Stimulated activated naive CD8-positive, alpha-beta T cell treated with anti-CD3 and anti-CD28 coated beads, Interleukin-15, amount 100 ng/mL, for 72 hours (primary cell): ENCODE results near the gene SNCA.

Source experiments
- ATAC-seq: fragments of 150-1000 bp; cut with Tn5 transposase; 2 replicates; pipeline ENCODE4 v1.10.0; 2021; ENCODE audit warnings: mild to moderate bottlenecking, moderate library complexity
- DNase-seq, 2 donors: peaks; one replicate each; pipeline ENCODE4 v3.0.0; 2021 to 2022
- H3K27ac Mint-ChIP-seq, 2 donors: one replicate each; pipeline ENCODE4 v1.8.0; 2022; ENCODE audit warnings: mild to moderate bottlenecking in 2 of 2, mixed read lengths in 2 of 2, moderate library complexity in 2 of 2
- H3K27me3 Mint-ChIP-seq: one replicate; pipeline ENCODE4 v1.8.0; 2022; ENCODE audit warnings: mixed read lengths
- H3K4me1 Mint-ChIP-seq: one replicate; pipeline ENCODE4 v1.8.0; 2022; ENCODE audit warnings: mild to moderate bottlenecking, mixed read lengths
- H3K4me3 Mint-ChIP-seq, 2 donors: one replicate each; pipeline ENCODE4 v1.8.0; 2022; ENCODE audit warnings: mild to moderate bottlenecking in 2 of 2, mixed read lengths in 2 of 2, moderate library complexity in 1 of 2
- H3K9me3 Mint-ChIP-seq, 2 donors: one replicate each; pipeline ENCODE4 v1.8.0; 2022; ENCODE audit warnings: mixed read lengths in 2 of 2

The SNCA gene

DNA sequence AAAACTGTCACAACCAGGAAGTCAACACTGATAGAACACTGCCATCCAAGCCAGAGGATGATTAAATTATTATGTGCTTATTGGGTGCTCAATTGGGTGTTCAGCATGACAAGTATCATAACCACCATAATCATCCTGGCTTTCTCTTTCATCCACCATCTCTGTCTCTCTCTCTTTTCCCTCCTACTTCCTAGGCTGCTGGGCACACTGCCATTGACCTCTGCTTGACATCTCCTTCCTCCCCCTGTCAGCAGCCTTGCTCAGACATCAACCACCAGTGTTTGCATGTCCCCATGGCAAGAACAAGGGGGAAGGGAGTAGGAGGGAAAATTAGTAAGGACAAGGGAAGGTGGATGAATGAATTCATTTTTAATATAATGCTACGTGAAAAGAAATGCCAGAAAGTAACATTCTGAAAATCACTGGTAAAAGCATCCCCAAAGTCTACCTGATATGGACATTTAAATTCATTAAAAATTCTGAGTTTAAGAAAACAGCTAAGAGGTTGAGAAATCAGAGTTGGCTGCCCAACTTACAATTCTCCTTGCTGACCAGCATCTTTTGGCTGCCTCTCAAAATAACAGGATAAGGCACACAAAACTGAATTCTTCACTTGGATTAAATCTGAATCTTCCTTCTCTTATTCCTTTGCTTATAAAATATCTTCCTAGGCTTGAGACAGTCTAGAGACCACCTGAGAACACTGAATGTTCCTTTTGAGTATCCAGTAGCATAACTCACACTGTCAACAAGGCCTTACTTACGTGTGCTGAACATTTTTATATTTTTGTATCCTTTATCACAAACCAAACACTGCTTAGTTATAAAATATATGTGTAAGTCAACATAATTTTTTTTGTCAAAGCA, 48.5 kb downstream of the SNCA start:
- no peak overlapping the region for H3K4me3 Mint-ChIP-seq
- H3K9me3 Mint-ChIP-seq: no peaks in the 10 kb centered on the region
- no peak for DNase-seq

DNA sequence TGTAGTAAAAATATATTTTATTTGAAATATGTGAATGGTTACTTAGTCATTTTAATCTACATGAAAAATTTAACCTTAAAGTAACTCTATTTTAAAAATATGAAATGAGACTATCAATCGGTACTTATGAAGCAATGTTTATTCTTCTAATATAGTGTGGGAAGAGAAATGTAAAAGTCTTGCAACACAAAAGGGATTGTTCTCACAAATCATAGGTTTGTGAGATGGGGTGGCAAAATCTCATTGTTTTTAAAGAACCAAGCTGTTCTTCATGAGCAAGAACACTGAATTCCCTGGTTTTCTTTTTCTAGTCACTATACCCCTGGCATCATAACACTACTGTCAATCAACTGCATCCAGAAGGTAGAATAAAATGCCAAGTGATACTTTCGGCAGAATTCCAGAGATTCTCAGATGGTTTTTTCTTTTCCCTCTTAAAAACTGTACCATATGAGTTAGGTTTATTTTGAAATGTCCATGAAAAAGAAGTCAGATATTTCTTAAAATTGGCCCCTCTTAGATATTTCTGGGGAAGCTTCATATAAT, 52.2 kb downstream of the SNCA start:
- H3K27me3 Mint-ChIP-seq: no peaks in the 10 kb centered on the region
- no peak for ATAC-seq

More for the DNA sequence above, 48.5 kb downstream of the SNCA start:
- Mint-ChIP-seq H3K27me3 (no peaks in the 10 kb centered on the region), H3K4me1 (no peaks in the 10 kb centered on the region), H3K27ac (no peak overlapping the region)
- no peak for ATAC-seq

DNA sequence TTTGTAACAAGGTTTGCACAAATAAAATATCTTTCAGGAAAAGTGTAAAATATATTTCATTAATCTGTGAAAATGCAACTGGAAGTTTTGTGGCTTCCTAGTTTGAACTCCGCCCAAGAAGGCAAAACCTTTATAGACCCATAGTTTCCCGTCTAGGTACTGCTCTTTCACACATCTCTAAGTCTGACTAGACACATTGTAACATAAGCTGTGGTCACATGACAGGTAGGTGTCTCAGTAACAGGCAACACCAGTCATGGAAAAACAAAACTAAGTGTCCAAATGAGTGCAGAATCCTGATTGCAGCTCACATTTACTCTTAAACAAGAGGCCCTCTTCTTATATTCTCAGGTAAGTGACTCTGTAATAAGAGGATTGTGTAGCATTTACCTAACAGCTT, 55.6 kb downstream of the SNCA start:
- Mint-ChIP-seq H3K27ac (no peak overlapping the region), H3K4me1 (no peaks in the 10 kb centered on the region)
- ATAC-seq: no peak

More for the DNA sequence above, 52.2 kb downstream of the SNCA start:
- no peak for DNase-seq
- Mint-ChIP-seq H3K4me3 (no peak overlapping the region), H3K4me1 (no peaks in the 10 kb centered on the region), H3K27ac (no peak overlapping the region), H3K9me3 (peaks cover 0 to 5% of the 10 kb centered on the region in 2 donors)

DNA sequence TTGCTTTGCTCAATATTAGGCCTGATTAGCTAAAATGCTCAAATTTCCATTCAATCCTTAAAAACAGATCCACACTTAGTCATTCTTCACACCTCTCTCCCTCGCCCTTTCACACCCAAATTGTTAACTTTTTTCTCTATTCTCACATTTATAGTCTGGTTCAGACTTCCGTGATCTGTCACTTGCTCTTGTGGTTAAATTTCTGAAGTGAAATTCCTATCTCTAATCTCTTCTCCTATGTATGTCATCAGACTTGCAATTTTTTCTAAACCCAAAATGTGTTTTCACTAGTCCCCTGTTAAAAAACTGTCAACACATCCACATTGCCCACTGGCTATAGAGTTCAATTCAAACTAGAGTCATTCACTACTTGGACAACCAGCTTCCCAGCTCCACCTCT, 63.2 kb downstream of the SNCA start:
- no peaks in the 10 kb centered on the region for H3K27me3 Mint-ChIP-seq
- no peak overlapping the region for H3K27ac Mint-ChIP-seq
- H3K4me3 Mint-ChIP-seq: no peak overlapping the region
- H3K9me3 Mint-ChIP-seq: peaks cover 12 to 18% of the 10 kb centered on the region in 2 donors
- DNase-seq (no peak), ATAC-seq (no peak)
- H3K4me1 Mint-ChIP-seq: no peaks in the 10 kb centered on the region

More for the DNA sequence above, 55.6 kb downstream of the SNCA start:
- DNase-seq: no peak
- Mint-ChIP-seq H3K4me3 (no peak overlapping the region), H3K9me3 (peaks cover 12 to 27% of the 10 kb centered on the region in 2 donors), H3K27me3 (no peaks in the 10 kb centered on the region)

DNA sequence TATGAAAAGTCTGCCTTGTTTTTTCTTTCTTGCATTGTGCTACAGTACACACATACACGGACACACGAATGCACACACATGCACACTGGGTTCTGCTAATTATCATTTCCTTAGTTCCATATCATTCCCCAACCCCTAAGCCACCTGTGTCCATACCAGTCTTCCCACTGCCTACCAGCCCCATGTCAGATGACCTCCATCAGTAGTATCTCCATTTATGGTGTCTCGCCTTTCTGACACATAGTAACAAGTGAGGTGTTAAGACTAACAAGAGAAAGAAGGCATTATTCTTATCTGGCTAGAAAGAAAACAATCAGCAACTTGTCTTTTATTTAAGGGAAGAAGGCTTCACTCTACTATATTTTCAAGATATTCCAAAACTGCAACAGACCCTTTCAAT, 67.1 kb downstream of the SNCA start:
- DNase-seq (no peak), ATAC-seq (no peak)
- no peak overlapping the region for H3K4me3 Mint-ChIP-seq
- H3K9me3 Mint-ChIP-seq: no peaks in the 10 kb centered on the region
- H3K4me1 Mint-ChIP-seq: no peaks in the 10 kb centered on the region
- H3K27me3 Mint-ChIP-seq: no peaks in the 10 kb centered on the region
- H3K27ac Mint-ChIP-seq: no peak overlapping the region

DNA sequence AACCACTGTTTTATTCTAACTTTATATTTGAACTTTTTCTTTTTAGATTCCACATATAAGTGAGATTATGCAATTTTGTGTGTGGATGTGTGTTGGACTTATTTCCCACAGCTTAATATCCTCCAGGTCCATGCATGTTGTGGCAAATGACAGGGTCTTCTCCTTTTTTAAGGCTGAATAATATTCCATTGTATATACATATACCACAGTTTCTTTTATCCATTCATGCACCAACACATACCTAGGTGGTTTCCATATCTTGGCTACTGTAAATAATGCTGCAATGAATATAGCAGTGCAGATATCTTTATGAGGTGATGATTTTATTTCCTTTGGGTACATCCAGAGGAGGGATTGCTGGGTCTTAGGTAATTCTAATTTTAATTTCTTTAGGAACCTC, 69.0 kb downstream of the SNCA start:
- ATAC-seq: no peak
- no peaks in the 10 kb centered on the region for H3K9me3 Mint-ChIP-seq
- no peak overlapping the region for H3K27ac Mint-ChIP-seq
- H3K4me1 Mint-ChIP-seq: no peaks in the 10 kb centered on the region
- no peaks in the 10 kb centered on the region for H3K27me3 Mint-ChIP-seq
- H3K4me3 Mint-ChIP-seq: no peak overlapping the region
- DNase-seq: no peak

DNA sequence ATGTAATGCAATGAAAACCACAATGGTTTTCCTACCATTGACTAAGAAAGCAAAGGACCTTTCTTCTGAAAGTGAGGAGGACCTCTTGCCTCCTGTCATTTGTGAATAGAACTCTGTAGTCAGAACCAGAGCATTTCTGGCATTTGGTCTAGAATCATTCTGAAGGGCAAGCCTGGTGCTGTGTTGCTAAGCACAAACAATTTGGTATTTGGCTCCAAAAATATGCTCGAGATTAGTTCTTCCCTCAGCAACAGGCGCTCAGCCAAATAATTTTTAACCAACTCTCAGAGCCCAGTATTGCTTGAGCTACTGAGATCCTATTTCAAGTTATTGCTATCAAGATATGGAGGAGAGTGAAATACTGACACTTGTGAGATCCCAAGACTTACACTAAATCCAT, 71.0 kb downstream of the SNCA start:
- DNase-seq (no peak), ATAC-seq (no peak)
- Mint-ChIP-seq H3K9me3 (no peaks in the 10 kb centered on the region), H3K27me3 (peaks cover 8% of the 10 kb centered on the region), H3K4me3 (no peak overlapping the region), H3K27ac (no peak overlapping the region), H3K4me1 (no peaks in the 10 kb centered on the region)

DNA sequence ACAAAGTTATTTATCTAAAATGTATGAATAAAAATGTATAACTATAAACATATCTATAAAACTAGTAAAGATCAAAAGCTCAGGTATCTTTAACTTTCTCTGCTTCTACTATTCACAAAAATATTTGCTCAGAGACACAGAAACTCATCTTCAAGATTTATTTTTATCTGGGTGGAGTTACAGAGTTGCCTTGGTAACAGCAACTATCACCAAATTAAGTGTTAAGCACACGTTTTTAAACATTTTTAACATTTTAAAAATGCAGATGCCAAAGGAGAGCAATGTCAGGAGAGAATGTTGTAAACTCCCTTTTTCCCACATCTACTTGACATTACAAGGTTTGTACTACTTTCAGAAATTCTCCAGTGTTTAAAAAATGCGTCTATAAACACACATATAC, 71.4 kb downstream of the SNCA start:
- DNase-seq (no peak), ATAC-seq (no peak)
- H3K4me3 Mint-ChIP-seq: no peak overlapping the region
- H3K27me3 Mint-ChIP-seq: peaks cover 8% of the 10 kb centered on the region
- H3K27ac Mint-ChIP-seq: no peak overlapping the region
- no peaks in the 10 kb centered on the region for H3K9me3 Mint-ChIP-seq
- H3K4me1 Mint-ChIP-seq: no peaks in the 10 kb centered on the region

DNA sequence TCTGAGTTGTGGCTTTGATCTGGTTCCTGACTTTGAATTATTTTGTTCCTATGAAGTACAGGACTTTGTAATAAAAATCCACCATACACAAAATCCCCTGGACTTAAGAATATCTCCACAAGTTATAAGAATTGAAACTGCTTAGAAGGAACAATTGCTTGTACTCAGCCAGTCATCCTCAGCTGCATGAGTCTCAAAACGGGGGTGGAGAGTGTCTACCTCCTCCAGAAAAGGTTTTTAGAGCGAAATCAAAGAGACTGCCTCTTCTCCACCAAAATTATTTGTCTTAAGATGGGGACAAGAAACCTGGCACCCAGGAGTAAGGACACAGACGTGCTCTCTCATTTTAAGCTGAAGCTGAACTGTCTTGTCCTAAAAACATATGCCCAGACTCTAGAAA, 74.7 kb downstream of the SNCA start:
- H3K4me1 Mint-ChIP-seq: no peaks in the 10 kb centered on the region
- H3K27ac Mint-ChIP-seq: no peak overlapping the region

DNA sequence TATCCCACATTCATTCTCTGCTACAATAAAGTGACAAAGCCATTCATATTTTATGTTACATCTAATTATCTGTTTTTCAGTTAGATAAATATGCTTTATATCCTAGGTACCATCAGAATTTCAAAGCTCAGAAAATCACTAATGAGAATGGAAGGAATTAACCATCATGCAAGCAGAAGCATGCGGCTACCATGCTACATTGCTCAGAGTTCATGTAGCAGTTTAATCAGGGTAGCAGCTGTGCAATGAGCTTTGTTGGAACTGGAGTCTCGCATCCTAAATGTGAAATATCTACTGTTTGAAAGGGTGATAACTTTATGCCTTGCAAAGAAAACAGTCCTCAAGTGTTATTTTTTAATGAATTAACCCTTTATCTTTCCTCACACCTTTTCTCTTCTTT, 77.5 kb downstream of the SNCA start:
- ATAC-seq: no peak
- Mint-ChIP-seq H3K27ac (no peak overlapping the region), H3K27me3 (peaks cover 8% of the 10 kb centered on the region), H3K9me3 (no peaks in the 10 kb centered on the region), H3K4me1 (no peaks in the 10 kb centered on the region), H3K4me3 (no peak overlapping the region)
- no peak for DNase-seq

More for the DNA sequence above, 74.7 kb downstream of the SNCA start:
- Mint-ChIP-seq H3K27me3 (peaks cover 8% of the 10 kb centered on the region), H3K4me3 (no peak overlapping the region), H3K9me3 (no peaks in the 10 kb centered on the region)
- ATAC-seq (no peak), DNase-seq (no peak)

DNA sequence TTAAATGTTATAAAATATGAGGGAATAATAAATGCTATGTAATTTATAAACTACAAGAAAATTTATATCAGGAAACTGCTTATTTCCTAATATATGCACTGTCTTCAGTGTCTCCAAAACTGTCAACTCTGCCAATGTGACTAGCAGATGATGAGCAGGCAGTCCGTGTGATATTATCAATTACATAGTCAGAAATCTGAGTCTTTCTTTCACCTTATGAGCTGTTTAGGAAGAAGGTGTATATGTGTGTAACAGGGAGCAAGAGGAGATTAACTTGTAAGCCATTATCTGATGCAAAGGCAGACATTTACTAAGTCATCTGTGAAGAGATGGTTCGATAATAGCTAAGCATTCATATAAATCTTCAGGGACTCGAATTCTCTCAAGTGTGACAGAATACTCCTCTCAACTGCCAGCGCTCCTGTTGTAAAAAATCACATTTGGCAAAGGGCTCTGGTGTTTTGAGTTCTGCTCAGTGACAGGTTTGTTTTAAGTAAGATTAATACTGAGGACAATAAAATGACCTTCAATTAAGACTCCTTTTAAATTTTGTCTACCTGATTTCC, 79.7 kb downstream of the SNCA start:
- H3K27ac Mint-ChIP-seq: no peak overlapping the region
- no peak for ATAC-seq
- no peak overlapping the region for H3K4me3 Mint-ChIP-seq
- no peaks in the 10 kb centered on the region for H3K9me3 Mint-ChIP-seq
- no peaks in the 10 kb centered on the region for H3K4me1 Mint-ChIP-seq
- H3K27me3 Mint-ChIP-seq: peaks cover 8% of the 10 kb centered on the region
- no peak for DNase-seq

DNA sequence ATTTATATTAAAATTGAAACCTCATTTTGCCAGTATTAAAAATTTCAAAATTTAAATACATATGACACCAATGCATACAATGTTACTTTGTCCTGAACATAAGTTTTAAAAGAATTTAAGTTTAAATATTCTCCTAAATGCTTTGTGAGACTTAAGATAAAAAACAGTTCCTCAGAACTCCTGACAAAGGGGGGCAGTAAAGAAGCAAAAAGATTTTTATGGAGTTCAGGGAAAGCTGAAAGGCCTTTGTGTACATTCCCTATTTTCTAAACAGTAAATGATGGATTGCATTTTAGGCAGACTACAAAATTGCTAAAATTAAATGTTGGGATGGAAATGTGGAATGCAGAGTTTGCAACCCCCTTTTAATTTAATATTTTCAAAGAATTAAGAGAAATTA, 81.7 kb downstream of the SNCA start:
- ATAC-seq (no peak), DNase-seq (no peak)
- no peaks in the 10 kb centered on the region for H3K9me3 Mint-ChIP-seq
- H3K4me1 Mint-ChIP-seq: no peaks in the 10 kb centered on the region
- H3K4me3 Mint-ChIP-seq: no peak overlapping the region
- no peaks in the 10 kb centered on the region for H3K27me3 Mint-ChIP-seq
- H3K27ac Mint-ChIP-seq: no peak overlapping the region

DNA sequence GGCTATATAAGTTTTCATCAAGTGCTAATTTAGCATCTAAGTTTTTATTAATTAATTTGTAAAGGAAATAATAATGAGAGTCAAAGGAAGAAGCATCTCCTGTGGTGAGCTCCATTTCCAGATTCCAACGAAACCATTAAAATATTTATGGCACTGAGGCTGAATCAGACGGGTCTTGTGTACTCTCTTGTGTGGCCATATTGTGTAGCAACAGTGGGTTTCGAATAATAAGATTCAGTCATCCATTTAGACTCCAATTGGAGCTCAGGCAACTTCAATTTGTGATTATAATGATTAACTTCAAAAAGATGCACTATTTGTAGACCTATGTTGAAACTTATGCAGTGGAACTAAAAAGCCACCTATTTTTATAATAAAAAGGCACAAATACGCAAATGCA, 82.4 kb downstream of the SNCA start:
- ATAC-seq: no peak
- Mint-ChIP-seq H3K27me3 (no peaks in the 10 kb centered on the region), H3K27ac (no peak overlapping the region), H3K9me3 (no peaks in the 10 kb centered on the region), H3K4me3 (no peak overlapping the region), H3K4me1 (no peaks in the 10 kb centered on the region)
- DNase-seq: no peak

DNA sequence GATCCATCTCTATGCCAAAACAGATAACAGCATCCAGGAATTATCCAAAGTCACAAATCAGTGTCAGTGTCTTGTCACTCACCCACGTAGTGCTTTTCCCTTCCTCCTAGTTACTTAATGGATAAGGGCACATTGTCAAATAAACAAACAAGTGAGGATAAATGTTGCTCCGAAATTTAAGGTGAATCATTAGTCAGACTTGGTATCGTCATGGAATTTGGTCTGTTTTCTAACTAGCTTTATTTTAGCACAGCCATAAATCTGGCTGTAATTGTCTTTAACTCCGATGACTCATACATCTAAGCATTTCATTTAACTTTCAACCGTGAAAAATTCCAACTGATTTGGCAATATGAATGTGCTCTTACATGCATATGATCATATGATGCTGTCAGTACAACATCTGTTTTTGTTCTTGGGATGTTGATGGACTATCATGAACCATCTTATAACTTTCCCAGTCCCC, 83.3 kb downstream of the SNCA start:
- no peaks in the 10 kb centered on the region for H3K4me1 Mint-ChIP-seq
- H3K27me3 Mint-ChIP-seq: no peaks in the 10 kb centered on the region
- H3K4me3 Mint-ChIP-seq: no peak overlapping the region
- no peaks in the 10 kb centered on the region for H3K9me3 Mint-ChIP-seq
- ATAC-seq (no peak), DNase-seq (no peak)
- H3K27ac Mint-ChIP-seq: no peak overlapping the region

DNA sequence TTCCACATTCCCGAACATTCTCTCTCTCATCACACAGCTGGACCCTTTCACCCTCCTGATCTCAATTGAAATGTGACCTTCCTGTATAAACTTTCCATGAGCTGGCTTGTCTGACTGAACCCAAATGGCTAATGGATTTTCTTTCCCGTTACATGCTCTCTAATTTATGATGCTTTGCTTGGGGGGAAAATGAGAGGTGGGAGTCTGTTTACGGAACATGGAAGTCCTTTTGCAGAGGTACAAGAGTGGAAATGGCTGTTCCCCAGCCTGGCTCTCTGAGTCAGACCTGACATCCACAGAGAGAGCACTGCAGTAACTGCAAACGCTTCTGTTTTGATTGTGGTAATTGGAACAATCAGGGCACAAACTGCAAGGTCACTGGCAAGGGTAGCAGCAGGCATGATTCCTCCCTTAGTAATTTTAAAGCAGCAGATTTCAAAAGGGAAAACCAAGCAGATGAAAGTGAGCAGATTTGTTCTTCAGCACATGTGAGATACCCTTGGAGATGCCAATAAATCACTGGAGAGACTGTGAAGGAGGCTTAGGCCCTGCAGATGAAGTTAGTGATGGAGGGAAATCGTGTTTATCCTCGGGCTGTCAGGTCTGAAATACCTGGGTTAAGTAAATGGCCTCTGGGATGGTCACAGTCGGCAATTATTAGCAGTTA, 83.9 kb downstream of the SNCA start:
- no peak overlapping the region for H3K4me3 Mint-ChIP-seq
- H3K9me3 Mint-ChIP-seq: no peaks in the 10 kb centered on the region
- H3K4me1 Mint-ChIP-seq: no peaks in the 10 kb centered on the region
- ATAC-seq: no peak
- DNase-seq: no peak
- no peak overlapping the region for H3K27ac Mint-ChIP-seq
- H3K27me3 Mint-ChIP-seq: no peaks in the 10 kb centered on the region

DNA sequence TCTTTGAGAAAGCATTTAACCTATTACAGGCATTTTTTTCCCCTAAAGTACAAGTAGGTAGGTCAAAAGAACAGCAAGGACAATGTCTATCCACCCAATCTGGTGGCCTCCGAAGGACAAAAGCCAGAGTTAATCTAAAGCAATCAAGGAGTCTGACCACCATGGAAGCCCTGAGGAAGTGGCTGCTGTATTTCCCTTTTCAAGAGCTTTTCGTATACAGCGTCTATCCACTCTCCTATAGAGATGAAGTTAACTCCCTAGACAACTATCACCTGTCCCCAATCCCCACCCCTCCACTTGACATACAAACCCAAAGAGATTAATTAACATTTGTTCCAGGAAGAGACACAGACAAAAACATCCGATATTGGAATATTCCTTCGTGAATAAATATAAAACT, 85.5 kb downstream of the SNCA start:
- no peaks in the 10 kb centered on the region for H3K9me3 Mint-ChIP-seq
- H3K27ac Mint-ChIP-seq: no peak overlapping the region
- H3K27me3 Mint-ChIP-seq: no peaks in the 10 kb centered on the region
- no peaks in the 10 kb centered on the region for H3K4me1 Mint-ChIP-seq
- DNase-seq (no peak), ATAC-seq (no peak)
- no peak overlapping the region for H3K4me3 Mint-ChIP-seq
